ENCODE data around the gene APRT.

- no peak for TF ChIP-seq CTCF (IDR thresholded peaks at IDR 0.05)
- no peak for TF ChIP-seq POLR2A (IDR thresholded peaks at IDR 0.05; ENCODE audit: low read depth)
- TF ChIP-seq EP300 (IDR thresholded peaks at IDR 0.05), result no peak
- TF ChIP-seq POLR2AphosphoS5 (IDR thresholded peaks at IDR 0.05), result no peak
Observed at GRCh38 chr16:88792078-88792550, 19.6 kb downstream of the APRT start.

Data from esophagus muscularis mucosa (tissue), 4 donors.